Kidney (tissue), 14 donors: ENCODE measurements around the gene PAX1. TPM values are rescaled to one million over a fixed set of nuclear protein-coding genes. Genes with fewer than 3 reads are reported as not detected.

ENCODE experiments used
- DNase-seq, 5 donors: peaks; one replicate each; pipeline ENCODE4 v3.0.0-alpha.2; 2013 to 2020
- FAIRE-seq: peaks from 2 replicates; lab custom pipeline; 2012; peaks lifted over from hg19 to GRCh38; lab: Jason Lieb, UNC
- H3K27ac ChIP-seq, 2 donors: one replicate each; pipeline ENCODE4 v1.7.0; 2013; ENCODE audit warnings: low read depth in 2 of 2, low read length in 2 of 2, inconsistent platforms in 1 of 2
- H3K27me3 ChIP-seq: one replicate; pipeline ENCODE4 v1.7.1; 2013; ENCODE audit warnings: low read length, inconsistent platforms; ENCODE audit not compliant: control insufficient read depth, insufficient read depth
- H3K36me3 ChIP-seq, 3 donors: one replicate each; pipeline versions ENCODE4 v1.7.0 to v1.7.1; 2013; ENCODE audit warnings: low read length in 3 of 3, control low read depth in 1 of 3, inconsistent platforms in 1 of 3; ENCODE audit not compliant: insufficient read depth in 3 of 3, control insufficient read depth in 2 of 3
- H3K4me1 ChIP-seq, 3 donors: one replicate each; pipeline versions ENCODE4 v1.7.0 to v1.7.1; 2013; ENCODE audit warnings: low read length in 3 of 3, inconsistent platforms in 1 of 3, low read depth in 1 of 3; ENCODE audit not compliant: control insufficient read depth in 2 of 3, insufficient read depth in 2 of 3
- H3K4me3 ChIP-seq, 3 donors: one replicate each; pipeline versions ENCODE4 v1.7.0 to v1.8.1; 2013; ENCODE audit warnings: low read length in 3 of 3, control low read depth in 1 of 3, inconsistent platforms in 1 of 3
- H3K9ac ChIP-seq, 3 donors: one replicate each; pipeline versions ENCODE4 v1.7.0 to v1.7.1; 2013; ENCODE audit warnings: low read length in 3 of 3, control low read depth in 1 of 3, inconsistent platforms in 1 of 3
- H3K9me3 ChIP-seq, 3 donors: one replicate each; pipeline versions ENCODE4 v1.7.0 to v1.7.1; 2013; ENCODE audit warnings: low read length in 3 of 3, control low read depth in 1 of 3, inconsistent platforms in 1 of 3; ENCODE audit not compliant: control insufficient read depth in 2 of 3, insufficient read depth in 1 of 3
- intact Hi-C: fragments of 100-400 bp; cut with DNase I; formaldehyde crosslinking; loops from one replicate; pipeline ENCODE4 v1.11.1; 2022
- polyA plus RNA-seq: library from polyadenylated mRNA; stranded (reverse); fragments of 350-450 nt; fragmentation: Illumina TruSeq; extraction: RNeasy Lipid Tissue Mini Kit (QIAGEN cat#74804); gene quantifications from one replicate; pipeline ENCODE4 v1.2.3, GENCODE V29; 2014; ENCODE audit warnings: low read depth, low replicate concordance; ENCODE audit not compliant: insufficient read depth
- total RNA-seq: library from RNA; stranded (reverse); fragmentation: NEBNext Ultra II Directional; extraction: Animal tissue kit (Norgen Biotek cat#: 25700); gene quantifications from one replicate; pipeline ENCODE4 v1.2.1, GENCODE V29; 2021
- TF ChIP-seq, protein P1 (sequence below): IDR thresholded peaks from 3 replicates; pipeline ENCODE4 v1.5.1; 2012; ENCODE audit warnings: mild to moderate bottlenecking, moderate library complexity, borderline replicate concordance; ENCODE audit not compliant: insufficient read depth; ENCODE audit errors: extremely low read depth
- donor health status: control.
- donor health status: control.
- donor health status: control.
- donor health status: control.
- donor health status: control.
- donor health status: DM: yes; HTN: yes; CAD: no.
- donor health status: Normal renal cell carcinoma (clear cell type).

Gene PAX1
- total and polyA plus RNA-seq, 2 donors from 2014 or later: not detected

DNA sequence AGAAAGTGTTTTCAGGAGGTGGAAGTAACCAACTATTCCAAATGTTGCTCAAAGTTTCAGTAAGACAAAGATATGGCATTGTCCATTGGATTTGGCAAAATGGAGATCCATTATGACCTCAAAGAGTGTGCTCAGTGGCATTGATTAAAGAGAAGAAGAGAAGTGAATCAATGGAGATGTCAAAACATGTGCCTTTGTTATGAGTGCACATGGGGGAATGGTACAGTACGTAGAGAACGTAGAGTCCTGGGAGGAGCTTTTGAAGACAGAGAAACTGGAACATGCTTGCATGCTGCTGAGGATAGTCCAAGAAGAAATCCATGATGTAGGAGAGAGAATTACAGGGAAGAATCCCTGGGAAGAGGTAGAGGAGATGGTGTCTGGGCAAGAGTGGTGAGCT is 42.0 kb upstream of the PAX1 start:
- Histone ChIP-seq H3K4me3 (no peak overlapping the region), H3K27me3 (no peaks in the 10 kb centered on the region), H3K27ac (no peak overlapping the region), H3K9me3 (no peaks in the 10 kb centered on the region), H3K36me3 (no peaks in the 10 kb centered on the region), H3K9ac (no peak overlapping the region), H3K4me1 (no peaks in the 10 kb centered on the region)
- no peak for DNase-seq
- TF ChIP-seq, protein P1, sequence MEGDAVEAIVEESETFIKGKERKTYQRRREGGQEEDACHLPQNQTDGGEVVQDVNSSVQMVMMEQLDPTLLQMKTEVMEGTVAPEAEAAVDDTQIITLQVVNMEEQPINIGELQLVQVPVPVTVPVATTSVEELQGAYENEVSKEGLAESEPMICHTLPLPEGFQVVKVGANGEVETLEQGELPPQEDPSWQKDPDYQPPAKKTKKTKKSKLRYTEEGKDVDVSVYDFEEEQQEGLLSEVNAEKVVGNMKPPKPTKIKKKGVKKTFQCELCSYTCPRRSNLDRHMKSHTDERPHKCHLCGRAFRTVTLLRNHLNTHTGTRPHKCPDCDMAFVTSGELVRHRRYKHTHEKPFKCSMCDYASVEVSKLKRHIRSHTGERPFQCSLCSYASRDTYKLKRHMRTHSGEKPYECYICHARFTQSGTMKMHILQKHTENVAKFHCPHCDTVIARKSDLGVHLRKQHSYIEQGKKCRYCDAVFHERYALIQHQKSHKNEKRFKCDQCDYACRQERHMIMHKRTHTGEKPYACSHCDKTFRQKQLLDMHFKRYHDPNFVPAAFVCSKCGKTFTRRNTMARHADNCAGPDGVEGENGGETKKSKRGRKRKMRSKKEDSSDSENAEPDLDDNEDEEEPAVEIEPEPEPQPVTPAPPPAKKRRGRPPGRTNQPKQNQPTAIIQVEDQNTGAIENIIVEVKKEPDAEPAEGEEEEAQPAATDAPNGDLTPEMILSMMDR: no peak
- intact Hi-C loops: no loop called here
- FAIRE-seq: no peak

DNA sequence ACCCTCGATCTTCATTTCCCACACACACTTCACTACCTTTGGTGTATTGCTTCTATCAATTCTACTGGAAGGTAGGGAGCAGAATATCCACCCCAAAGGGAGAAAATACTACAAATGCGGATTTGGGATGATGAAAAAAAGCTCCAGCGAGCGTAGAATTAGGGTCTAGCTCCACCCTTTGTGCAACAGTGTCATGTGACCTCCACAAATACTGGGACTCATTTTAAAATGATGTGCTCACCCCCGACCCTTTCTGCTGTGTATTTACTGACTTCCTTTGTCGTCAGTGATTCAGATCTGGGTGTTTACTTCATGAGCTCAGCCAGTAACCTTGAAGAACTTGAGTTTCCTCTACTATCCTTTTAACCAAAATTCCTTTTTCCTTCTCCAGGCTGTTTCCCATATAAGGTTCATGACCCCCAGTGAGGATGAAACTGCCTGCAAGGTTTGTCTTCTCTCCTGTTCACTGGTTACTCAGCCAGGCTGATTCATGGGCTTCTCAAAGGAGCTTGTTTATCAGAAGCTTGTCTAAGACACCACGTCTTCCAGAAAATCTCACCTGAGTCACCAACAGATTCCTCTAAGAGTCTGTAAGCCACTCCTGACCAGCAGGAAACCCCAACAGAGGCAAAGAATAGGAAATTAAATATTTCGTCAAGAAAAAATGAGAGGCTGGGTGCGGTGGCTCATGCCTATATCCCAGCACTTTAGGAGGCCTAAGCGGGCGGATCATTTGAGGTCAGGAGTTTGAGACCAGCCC is 39.6 kb upstream of the PAX1 start:
- Histone ChIP-seq H3K27me3 (no peaks in the 10 kb centered on the region), H3K36me3 (no peaks in the 10 kb centered on the region), H3K9ac (no peak overlapping the region), H3K4me1 (no peaks in the 10 kb centered on the region), H3K9me3 (no peaks in the 10 kb centered on the region), H3K4me3 (no peak overlapping the region), H3K27ac (no peak overlapping the region)
- no peak for DNase-seq
- no peak for FAIRE-seq
- TF ChIP-seq, protein P1: no peak
- intact Hi-C loops: no loop called here

DNA sequence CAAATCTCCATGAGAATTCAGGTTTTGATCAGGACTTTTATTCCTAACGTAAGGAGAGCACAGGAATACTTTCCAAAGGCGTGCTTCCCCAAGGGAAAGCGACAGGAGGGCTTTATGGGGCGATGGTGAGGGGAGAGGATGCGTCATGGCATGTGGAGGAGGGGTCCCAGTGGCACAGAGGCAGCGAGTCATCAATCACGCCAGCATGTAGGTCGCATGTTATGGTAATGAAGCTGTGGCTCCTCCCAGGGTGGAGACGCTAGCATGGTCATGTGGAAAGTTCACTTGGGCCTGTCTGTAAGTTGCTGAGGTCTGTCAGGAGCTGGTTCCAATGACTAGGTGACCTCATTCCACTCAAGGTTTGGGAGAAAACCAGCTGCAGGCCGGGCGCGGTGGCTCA is 35.3 kb upstream of the PAX1 start:
- H3K4me1 ChIP-seq: no peaks in the 10 kb centered on the region
- FAIRE-seq (no peak), DNase-seq (no peak)
- intact Hi-C loops: no loop called here
- no peaks in the 10 kb centered on the region for H3K36me3 ChIP-seq
- TF ChIP-seq, protein P1: no peak
- no peaks in the 10 kb centered on the region for H3K9me3 ChIP-seq
- H3K27me3 ChIP-seq: no peaks in the 10 kb centered on the region
- no peak overlapping the region for H3K4me3 ChIP-seq
- no peak overlapping the region for H3K27ac ChIP-seq
- H3K9ac ChIP-seq: no peak overlapping the region
